Activated CD4-positive, alpha-beta T cell treated with anti-CD3 and anti-CD28 coated beads, Interleukin-10, Interleukin-2, amounts not matched to agents 100 ng/mL and 50 ng/mL, durations not matched to agents 16 hours and 8 hours (primary cell): ENCODE data around the gene SLC2A8.

Experiments
- DNase-seq: peaks from one replicate; pipeline ENCODE4 v3.0.0-alpha.2; 2020

The SLC2A8 gene

DNA sequence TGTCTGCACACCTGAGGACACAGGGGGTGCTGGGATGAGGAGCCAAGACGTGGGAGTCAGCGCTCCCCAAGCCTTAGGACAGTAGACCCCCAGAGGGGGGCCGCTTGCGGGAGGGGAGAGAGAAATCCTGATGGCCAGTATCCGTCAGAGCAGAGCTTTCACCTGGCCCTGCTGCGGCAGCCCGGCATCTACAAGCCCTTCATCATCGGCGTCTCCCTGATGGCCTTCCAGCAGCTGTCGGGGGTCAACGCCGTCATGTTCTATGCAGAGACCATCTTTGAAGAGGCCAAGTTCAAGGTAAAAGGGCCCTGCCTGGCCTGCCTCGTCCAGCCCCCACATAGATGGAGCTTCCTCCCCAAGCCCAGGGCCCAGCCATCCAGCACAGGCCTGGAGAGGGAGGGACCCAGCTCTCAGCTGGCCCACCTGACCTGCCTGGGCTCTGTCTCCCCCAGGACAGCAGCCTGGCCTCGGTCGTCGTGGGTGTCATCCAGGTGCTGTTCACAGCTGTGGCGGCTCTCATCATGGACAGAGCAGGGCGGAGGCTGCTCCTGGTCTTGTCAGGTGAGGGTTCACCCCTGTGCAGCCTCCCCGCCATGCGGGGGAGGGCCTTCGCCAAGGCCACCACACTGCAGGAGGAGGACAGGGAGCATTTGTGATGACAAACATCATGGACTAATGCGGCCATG is 6.7 kb downstream of the SLC2A8 start:
- no peak for DNase-seq

DNA sequence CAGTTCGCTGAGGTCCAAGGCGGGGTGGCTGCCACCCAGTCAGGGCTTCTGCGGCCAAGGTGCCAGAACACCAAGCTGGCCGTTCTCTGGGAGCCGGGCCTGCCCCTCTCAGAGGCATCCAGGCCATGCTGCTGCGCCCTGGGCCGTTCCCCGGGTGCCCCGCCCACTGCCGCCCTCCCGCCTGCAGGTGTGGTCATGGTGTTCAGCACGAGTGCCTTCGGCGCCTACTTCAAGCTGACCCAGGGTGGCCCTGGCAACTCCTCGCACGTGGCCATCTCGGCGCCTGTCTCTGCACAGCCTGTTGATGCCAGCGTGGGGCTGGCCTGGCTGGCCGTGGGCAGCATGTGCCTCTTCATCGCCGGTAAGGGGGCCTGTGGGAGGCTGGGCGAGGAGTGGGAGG is 7.7 kb downstream of the SLC2A8 start:
- no peak for DNase-seq

DNA sequence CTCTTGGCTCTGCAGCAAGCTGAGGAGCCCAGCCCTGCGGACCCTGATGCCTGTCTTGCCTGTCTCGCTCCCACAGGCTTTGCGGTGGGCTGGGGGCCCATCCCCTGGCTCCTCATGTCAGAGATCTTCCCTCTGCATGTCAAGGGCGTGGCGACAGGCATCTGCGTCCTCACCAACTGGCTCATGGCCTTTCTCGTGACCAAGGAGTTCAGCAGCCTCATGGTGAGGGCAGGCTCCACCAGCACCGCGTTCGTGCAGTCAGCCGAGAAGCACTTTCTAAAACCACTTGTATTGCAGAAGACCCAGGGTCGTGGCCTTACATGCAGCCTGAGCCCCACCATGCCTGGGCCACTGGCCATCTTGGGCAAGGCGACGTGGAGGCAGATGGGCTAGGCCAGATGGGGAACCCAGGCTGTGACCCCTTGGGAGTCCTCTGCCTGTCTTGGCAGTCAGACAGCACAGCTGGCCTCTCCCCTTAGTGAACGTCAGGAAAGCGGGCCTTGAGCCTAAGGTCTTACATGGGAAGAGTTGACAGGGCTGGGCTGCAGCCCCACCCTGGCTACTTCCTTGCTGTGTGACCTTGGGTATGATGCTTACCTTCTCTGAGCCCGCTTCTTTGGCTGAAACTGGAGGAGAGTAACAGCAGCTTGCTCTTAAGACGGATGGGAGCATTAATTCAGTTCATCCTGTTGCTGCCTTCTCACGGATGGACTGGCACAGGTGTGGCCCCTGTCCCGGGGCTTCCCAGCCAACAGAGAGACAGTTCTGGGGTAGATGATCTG is 8.6 kb downstream of the SLC2A8 start:
- DNase-seq, result no peak

DNA sequence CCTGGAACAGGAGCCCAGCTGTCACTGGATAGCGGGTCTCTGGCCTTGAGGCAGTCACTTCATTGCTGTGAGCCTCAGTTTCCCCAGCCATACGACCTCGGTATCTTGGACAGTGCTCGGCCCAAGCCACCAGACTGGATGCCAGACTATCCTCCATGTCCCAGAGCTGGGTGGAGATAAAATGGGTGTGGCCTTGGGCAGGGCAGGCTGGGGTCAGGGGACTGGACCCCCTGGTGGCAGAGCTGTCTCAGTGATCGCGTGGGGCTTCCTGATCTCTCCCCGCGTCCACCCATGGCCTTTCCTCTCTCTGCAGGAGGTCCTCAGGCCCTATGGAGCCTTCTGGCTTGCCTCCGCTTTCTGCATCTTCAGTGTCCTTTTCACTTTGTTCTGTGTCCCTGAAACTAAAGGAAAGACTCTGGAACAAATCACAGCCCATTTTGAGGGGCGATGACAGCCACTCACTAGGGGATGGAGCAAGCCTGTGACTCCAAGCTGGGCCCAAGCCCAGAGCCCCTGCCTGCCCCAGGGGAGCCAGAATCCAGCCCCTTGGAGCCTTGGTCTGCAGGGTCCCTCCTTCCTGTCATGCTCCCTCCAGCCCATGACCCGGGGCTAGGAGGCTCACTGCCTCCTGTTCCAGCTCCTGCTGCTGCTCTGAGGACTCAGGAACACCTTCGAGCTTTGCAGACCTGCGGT is 10.0 kb downstream of the SLC2A8 start:
- no peak for DNase-seq

DNA sequence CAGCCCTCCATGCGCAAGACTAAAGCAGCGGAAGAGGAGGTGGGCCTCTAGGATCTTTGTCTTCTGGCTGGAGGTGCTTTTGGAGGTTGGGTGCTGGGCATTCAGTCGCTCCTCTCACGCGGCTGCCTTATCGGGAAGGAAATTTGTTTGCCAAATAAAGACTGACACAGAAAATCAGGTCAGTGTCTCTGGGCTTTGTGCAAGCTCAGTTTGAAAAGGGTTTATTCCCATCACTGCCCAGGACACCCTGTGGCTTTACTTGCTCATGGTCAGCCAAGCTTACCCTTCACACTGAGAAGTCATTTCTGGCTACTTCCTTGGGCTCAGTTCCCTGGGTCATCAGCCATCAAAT is 10.5 kb downstream of the SLC2A8 start:
- no peak for DNase-seq

DNA sequence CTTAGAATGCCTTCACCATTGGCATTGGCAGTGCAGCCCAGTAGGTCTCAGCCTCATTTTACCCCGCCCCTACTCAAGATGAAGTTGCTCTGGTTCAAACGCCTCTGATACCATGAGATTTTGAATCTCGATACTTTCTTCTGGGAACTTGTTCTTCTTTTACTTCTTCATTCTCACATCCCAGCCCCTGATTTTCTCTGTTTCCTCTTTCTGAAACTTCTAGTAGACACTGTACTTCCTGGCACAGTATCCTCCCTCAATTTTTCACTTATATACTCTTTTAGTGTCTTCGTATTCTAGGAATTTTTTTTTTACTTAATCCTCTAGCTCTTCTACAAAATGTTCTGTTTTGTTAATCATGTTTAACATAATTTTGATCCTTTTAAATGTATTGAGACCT is 14.2 kb downstream of the SLC2A8 start:
- no peak for DNase-seq

DNA sequence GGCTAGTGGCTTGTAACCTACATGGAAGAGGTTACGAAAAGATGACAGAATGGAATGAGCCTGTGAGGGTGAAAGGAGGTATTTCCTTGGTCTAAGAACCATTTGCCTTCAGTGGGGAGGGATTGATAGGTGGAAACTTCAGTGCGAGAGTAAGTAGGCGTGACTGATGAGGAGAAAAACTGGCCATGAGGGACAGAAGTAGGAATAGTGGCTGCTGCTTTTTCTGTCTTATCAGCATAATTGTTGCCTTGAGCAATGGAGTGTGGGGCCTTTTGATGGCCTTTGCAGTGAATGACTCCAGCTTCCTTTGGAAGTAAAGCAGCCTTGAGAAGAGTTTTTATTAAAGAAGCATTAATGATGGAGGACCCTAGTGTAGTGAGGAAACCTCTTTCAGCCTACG is 18.2 kb downstream of the SLC2A8 start:
- no peak for DNase-seq

DNA sequence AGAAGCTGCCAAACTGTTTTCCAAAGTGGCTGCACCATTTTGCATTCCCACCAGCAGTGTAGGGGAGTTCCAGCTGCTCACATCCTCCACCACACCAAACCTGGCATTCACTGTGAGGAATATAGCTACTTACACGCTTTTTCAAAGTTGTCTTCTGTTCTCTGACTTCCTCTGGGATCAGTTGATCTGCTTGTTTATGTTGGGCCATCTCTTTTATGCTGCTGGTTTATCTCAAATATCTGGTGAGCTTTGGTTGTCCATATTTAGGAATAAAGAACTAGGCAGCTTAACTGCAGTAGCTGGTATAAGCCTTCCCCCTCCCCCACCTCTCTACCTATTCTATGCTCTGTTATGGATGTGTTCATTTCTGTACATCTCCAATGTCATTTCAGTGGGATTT is 18.7 kb downstream of the SLC2A8 start:
- no peak for DNase-seq

DNA sequence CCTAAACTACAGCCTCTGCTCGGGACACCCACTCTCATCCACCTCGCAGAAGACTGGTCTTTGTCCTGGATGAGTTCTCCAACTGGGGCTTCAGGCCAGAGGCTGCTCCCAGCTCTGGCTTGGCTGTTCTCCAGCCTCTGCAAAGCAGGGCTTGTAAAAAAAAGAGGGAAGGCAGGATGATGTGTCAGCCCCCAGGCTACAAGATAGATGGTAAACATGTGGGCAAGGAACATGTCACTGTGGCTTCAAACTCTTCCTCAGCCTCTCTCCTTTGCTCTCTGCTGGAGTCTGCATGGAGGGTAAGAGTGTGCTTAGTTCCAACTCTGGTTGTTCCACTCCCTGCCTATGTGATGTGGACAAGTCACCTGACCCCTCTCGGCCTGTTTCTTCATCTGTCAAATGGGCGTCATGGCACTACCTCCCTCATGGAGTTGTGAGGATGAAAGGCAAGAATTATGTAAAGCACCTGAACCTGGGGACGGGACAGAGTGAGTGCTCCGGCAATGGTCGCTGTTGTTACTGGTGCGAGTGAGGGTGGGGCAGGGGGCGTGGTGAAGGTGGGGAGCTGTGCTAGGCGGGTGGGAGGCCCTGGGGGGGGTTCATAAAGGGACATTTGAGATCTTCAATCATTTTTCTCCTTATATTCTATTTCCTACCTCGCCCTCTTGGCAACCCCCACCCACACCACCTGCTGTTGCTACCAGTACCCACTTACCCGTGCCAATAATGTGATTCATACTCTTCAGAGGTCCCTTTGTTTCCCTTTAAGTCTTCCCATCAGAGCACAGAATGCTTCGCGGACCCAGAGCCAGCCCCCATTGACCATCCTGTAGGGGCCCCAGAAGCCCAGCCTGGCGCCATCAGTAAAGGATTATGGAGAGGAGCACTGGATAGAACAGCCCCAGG is 20.4 kb downstream of the SLC2A8 start:
- no peak for DNase-seq

DNA sequence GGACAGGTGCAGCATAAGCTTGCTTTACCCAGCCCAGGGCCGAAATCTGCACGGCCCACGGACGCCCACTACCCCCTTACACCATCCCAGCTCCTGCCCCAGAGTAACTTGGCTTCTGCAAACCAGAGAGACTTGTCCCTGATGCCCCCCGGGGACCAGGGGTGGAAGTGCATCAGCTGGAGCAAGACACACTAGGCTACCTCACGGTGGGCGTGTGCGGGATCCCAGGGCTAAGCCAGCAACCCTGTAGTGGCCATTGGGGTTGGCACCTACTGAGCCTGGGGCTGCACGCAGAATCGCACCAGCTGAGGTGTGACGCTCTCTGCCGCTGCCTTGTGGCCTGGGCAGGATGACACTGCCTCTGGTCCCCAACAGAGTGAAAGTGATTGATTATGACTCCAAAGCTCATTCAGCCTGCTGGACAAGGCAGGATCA is 21.1 kb downstream of the SLC2A8 start:
- peak; percentile 54 for DNase-seq

DNA sequence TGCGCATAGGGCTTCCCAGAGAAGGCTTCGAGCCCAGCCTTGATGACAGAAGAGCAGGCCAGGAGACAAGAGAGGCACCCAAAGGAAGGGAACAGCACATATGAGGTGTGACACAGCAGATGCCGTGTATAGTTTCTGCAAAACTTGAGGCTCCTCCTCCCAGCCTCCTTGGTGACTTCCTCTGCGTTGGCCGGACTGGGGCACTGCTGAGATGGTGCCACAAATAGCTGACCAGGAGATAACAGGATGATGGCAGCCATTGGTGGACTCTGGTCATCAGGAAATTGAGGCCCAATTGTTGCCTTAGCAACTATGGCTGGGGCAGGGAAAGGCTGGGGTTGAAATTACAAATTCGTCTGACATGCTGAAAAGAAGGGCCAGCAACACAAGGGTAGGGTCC is 22.4 kb downstream of the SLC2A8 start:
- DNase-seq, result no peak

DNA sequence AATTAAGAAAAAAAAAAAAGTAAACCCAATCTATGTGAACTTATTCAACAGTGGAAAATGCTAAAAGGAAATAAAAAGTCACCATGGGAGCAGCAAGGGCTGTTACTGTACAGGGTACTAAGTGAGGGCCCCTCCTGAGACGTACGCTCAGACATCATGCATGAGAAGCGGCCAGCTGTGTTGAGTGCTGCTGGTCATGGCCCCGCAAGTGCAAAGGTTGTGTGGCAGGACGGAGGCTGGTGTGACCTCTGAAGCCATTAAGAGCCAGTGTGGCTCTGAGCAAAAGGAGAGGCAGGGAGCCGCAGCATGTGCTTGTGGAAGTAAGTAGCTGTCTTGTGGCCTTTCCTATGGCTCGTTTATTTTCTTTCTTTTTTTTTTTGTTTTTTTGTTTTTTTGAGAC is 24.1 kb downstream of the SLC2A8 start:
- no peak for DNase-seq

DNA sequence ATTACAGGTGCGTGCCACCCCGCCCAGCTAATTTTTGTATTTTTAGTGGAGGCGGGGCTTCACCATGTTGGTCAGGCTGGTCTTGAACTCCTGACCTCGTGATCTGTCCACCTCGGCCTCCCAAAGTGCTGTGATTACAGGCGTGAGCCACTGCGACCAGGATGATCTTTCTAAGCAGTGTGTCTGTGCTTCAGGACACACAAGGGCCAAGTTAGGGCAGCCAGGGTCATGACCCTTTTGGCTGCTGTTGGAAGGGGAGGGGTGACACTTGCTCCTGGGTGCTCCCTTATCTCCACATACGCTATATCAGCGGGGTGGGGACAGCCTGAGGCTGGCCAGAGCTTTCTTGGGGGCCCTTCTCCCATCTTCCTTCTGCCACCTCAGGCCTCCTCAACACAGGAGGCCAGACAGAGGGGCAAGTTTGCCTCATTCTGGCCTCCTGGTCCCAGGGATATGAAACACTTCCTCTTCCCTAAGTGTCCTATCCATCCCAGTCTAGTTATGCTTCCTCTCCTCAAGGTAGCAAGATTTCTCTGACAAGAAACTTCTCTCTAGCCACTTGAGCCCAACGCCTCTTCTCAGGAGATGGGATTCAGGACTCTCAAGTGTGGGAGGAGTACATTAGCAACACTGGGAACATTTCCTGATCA is 25.3 kb downstream of the SLC2A8 start:
- DNase-seq, result no peak

DNA sequence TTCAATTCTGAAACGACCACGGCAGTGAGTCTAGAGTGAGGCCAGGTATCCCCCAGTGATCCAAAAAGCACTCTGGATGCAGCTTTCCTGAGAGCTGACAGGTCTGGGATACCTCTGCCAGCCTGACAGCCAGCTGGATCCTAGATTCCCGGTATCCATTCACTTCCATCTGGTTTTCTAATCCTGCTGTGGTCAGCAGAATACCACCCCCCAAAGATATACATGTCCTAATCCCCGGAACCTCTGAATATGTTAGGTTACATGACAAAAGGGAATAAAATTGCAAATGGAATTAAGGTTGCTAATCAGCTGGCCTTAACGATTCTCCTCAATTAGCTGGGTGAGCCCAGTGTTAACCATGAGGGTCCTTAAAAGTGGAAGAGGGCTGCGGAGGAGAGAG is 25.8 kb downstream of the SLC2A8 start:
- no peak for DNase-seq

DNA sequence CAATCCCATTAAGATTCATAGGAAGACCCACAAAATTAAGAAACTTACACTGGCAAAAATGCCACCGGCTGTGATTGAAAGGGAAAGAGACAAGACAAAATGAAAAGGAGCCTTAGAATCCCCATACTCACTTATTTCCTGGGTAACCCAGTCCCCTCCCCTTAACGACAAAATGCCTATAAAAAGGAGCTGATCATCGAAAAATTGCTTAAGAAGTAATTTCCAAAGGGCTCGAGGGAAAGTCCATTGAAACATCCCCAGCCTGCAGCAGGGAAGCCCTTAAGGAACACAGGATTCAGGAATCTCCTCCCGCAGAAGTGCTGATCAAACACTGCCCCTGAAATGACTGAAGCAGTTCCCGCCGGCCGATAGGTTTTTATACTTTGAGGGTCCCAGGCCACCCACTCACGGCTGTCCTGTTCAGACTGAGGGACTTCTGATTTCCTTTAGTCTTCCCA is 26.5 kb downstream of the SLC2A8 start:
- DNase-seq, result peak; percentile 12

DNA sequence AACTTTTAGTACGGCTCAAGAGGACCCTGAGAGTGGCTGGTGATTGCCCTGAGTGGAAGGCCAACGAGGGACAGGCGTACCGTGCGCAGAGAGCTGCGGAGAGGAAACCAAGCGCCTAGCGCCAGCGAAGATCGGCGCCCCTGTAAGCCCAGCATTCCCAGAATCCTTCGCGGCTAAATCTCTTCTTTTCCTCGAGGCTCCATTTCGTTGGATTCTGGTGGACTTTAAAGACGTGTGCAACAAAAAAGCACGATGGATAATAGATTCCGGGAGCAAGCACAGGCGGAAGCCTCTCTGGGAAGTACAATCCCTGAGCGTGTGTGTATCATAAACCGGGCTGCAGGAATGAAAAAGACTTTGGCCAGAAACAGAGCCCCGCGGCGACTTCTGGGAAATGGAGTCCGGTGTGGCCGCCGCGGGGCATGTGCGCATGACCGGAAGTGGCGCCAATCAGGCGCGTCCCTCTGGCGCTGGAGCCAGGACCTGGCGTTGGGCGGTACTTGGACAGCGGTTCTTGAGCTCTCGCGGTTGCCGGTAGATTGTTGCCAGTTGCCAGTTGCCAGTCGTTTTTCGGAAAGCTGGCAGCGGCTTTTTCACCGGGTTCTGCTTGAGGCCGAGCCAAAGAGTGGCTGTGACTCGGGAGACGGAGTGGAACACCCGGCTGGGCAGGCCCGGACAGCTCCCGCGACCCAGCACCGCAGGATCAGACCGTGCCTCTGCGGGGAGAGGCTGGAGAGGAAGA is 27.1 kb downstream of the SLC2A8 start, which contains the start of gene ZNF79:
Gene ZNF79 (plus strand): TSS at position 449 of the 742 bp plus-strand sequence. CDS start 406 bp downstream, outside the sequence.
- DNase-seq, result peak; percentile 95

DNA sequence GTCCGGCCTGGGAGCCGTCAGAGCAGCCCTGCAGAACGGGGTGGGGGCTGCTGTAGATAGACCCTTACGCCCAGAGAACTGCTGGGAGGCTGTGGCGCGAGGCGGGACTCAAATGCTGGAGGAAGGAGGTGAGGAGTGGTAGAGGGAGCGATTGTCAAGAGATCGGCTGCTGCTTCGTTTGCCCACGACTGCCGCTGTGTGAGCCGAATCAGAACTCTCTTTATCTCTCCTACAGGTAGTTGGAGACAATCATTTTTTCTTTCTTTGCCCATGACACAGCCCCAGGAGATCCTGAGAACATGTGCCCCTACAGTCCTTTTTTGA is 27.7 kb downstream of the SLC2A8 start:
- peak; percentile 43 for DNase-seq

DNA sequence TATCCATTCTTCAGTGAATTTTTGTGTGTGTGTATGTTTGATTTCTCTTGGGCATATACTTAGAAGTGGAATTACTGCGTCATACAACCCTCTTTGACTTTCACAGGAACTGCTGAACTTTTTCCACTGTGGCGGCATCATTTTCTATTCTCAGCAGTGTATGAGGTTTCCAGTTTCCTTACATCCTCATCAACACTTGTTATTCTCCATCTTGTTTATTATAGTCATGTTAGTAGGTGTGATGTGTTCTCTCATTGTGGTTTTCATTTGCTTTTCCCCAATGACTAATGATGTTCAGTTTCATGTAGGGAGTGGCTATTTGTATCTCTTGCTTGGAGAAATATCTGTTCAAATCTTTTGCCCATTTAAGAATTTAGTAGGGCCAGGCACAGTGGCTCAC is 29.8 kb downstream of the SLC2A8 start:
- peak; percentile 84 for DNase-seq

DNA sequence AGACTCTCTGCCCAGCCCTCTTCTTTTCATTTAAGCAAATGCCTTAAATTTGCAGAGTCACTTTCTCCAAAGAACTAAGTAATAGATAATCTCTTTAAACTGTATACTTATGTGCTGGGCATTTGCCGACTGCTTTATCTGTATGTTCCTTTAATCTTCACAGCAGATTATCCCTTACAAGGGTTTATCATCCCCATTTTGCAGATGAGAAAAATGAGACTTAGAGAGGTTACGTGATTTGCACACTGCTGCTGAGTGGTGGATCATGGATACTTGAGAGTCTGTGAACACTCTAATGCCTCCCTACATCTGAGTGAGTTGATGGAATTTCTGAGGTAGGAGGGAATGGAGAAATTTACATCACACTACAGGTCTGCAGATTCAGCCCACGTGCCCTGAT is 31.4 kb downstream of the SLC2A8 start:
- no peak for DNase-seq

DNA sequence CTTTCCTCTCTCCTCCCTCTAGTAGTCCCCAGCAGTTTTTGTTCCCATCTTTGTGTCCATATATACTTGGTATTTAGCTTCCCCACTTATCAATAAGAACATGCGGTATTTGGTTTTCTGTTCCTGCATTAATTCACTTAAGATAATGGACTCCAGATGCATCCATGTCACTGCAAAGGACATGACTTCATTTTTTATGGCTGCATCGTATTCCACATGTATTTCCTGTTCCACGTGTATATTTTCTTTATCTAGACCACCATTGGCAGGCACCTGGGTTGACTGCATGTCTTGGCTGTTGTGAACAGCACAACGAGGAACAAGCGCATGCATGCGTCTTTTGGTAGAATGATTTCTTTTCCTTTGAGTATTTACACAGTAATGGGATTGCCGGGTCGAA is 33.4 kb downstream of the SLC2A8 start:
- no peak for DNase-seq

DNA sequence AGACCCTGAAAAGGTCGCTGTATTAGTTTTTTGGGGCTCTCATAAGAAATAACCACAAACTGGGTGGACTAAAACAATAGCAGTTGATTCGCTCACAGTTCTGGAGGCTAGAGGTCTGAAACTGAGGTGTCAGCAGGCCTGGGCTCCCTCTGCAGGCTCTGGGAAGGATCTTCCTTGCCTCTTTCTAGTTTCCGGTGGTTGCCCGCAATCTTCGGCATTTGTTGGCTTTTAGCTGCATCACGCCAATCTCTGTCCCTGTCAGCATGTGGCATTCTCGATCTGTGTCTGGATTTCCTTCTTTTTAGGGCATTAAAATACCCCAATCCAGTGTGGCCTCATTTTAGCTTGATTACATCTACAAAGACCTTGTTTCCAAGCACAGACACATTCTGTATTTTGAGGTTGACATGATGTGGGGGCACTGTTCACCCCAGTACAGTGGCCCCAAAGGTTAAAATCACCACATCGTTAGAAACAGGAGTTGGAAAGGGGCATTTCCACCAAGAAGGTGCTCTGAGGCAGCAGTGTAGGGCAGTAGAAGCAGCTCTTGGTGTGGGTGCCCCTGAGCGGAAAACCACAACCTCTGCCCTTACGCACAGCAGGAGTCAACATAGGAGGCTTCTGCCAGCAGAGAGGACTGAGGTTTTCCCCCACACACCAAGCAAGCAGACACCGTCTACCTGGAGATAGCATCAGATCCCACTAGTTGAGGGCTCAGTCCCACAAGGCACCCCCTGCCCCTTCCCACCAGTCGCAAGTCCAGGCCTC is 40.7 kb downstream of the SLC2A8 start:
- peak; percentile 73 for DNase-seq
